ENCODE data around the gene TK2. TPM values are rescaled to one million over a fixed set of nuclear protein-coding genes. Genes with fewer than 3 reads are reported as not detected.
A peak's percentile ranks its signal among the peaks of the same experiment; 100 is the strongest.

Gene TK2
- total RNA-seq, 1 experiment from 2014 or later, result 31.2 TPM

DNA sequence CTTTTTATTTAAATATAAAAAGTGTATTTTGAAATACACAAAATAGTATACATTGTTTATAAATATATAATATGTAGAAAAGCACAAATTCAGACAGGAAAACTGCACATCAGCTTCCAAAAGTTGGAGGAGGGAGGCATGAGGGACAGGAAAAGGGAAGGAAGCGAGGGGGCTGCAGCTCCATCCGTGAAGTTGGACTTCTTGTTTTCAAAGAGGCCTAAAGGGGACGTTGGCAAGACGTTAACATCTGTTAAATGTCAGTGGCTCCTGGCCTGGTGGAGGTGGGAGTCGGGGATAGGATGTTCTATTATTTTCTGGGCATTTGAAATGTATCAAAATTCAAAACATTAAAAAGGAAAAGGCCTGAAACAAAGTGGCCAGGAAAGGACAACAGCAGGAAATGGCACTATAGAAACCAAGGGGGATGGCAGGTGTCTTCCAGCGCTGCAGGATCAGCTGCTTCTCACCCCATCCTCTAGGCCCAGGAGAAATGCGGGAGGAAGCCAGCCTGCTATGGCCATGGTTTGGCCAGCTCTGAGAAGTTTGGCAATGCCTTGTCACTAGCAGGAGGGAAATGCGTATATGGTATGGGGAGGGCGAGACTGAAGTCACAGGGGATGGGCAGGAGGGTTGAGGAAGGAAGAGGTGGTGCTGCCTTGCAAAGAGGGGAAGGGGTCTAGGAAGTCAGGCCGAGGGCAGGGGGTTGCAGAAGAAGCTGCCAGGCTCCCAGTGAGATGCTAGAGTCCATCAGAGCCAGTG is 35.7 kb upstream of the TK2 start:
- Mint-ChIP-seq H3K36me3 (ENCODE audit: insufficient read depth, unreplicated experiment) (peaks cover 6% of the 10 kb centered on the region), H3K9me3 (ENCODE audit: unreplicated experiment) (no peaks in the 10 kb centered on the region), H3K27me3 (ENCODE audit: insufficient read depth, unreplicated experiment) (no peaks in the 10 kb centered on the region), H3K27ac (ENCODE audit: low read depth, unreplicated experiment) (no peak overlapping the region), H3K4me3 (ENCODE audit: unreplicated experiment) (no peak overlapping the region), H3K4me1 (ENCODE audit: insufficient read depth, unreplicated experiment) (peaks cover 13% of the 10 kb centered on the region)
- ChIA-PET CTCF (interaction anchor here (0.5 to 1.1 kb wide), 4 partner anchors 10 to 112 kb away, joined by 3 to 5 read pairs (median 3); no protein-coding TSS in a partner anchor), POLR2A (interaction anchor here (1.0 kb wide), 1 partner anchor 33 kb away, joined by 4 read pairs; the partner anchor contains the start of gene CKLF)
- no peak for DNase-seq (ENCODE audit: unreplicated experiment)
- TF ChIP-seq, protein P1, sequence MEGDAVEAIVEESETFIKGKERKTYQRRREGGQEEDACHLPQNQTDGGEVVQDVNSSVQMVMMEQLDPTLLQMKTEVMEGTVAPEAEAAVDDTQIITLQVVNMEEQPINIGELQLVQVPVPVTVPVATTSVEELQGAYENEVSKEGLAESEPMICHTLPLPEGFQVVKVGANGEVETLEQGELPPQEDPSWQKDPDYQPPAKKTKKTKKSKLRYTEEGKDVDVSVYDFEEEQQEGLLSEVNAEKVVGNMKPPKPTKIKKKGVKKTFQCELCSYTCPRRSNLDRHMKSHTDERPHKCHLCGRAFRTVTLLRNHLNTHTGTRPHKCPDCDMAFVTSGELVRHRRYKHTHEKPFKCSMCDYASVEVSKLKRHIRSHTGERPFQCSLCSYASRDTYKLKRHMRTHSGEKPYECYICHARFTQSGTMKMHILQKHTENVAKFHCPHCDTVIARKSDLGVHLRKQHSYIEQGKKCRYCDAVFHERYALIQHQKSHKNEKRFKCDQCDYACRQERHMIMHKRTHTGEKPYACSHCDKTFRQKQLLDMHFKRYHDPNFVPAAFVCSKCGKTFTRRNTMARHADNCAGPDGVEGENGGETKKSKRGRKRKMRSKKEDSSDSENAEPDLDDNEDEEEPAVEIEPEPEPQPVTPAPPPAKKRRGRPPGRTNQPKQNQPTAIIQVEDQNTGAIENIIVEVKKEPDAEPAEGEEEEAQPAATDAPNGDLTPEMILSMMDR (IDR thresholded peaks at IDR 0.05; ENCODE audit: unreplicated experiment), result no peak
- intact Hi-C loops (cut with micrococcal nuclease), result no loop called here
- no TSS peak for BruUV-seq (replicated peaks)

DNA sequence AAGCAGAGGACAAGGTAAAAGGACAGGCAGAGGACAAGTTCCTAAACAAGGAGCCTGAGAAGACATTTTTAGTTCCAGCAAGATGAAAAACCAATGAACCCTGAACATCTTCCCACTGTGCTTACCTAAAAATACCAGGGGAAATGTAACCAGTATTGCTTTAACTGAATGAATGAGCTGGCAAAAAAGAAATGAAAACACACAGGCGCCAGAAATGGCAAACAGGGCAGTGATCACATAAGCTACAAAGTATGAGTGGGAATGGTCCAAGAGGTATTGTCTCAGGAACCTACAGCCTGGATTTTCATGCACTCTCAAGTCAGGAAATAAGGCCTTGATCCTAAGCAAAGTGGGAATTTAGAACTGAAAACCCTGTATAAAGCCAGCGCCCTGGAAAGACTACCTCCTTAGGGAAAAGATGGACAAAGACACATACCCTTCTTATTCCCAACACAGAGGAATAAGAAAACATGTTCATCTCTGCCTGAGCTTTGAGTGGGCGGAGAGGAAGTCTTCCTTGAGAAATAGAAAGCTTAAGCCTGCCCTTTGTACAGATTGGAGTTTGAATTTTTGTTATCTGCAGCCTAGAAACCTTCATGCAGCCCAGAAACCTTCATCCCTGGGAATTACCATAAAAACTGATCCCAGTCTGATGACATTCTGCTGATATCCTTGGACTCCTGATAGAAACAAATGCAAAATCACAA is 31.5 kb upstream of the TK2 start:
- peak overlapping the region; percentile 32 for H3K27ac Mint-ChIP-seq (ENCODE audit: low read depth, unreplicated experiment)
- BruUV-seq (replicated peaks), result no TSS peak
- intact Hi-C loops (cut with micrococcal nuclease), result no loop called here
- CTCF ChIA-PET, result interaction anchor here (0.5 to 4.0 kb wide), 9 partner anchors 9 to 223 kb away, joined by 3 to 19 read pairs (median 5); no protein-coding TSS in a partner anchor
- DNase-seq (ENCODE audit: unreplicated experiment), result peak; percentile 18
- peaks cover 6% of the 10 kb centered on the region for H3K36me3 Mint-ChIP-seq (ENCODE audit: insufficient read depth, unreplicated experiment)
- POLR2A ChIA-PET, result interaction anchor here (0.7 to 3.7 kb wide), 7 partner anchors 11 to 173 kb away, joined by 3 to 23 read pairs (median 3); no protein-coding TSS in a partner anchor
- H3K9me3 Mint-ChIP-seq (ENCODE audit: unreplicated experiment), result no peaks in the 10 kb centered on the region
- H3K27me3 Mint-ChIP-seq (ENCODE audit: insufficient read depth, unreplicated experiment), result no peaks in the 10 kb centered on the region
- H3K4me3 Mint-ChIP-seq (ENCODE audit: unreplicated experiment), result no peak overlapping the region
- H3K4me1 Mint-ChIP-seq (ENCODE audit: insufficient read depth, unreplicated experiment), result peaks cover 22% of the 10 kb centered on the region
- TF ChIP-seq, protein P1 (IDR thresholded peaks at IDR 0.05; ENCODE audit: unreplicated experiment), result no peak

DNA sequence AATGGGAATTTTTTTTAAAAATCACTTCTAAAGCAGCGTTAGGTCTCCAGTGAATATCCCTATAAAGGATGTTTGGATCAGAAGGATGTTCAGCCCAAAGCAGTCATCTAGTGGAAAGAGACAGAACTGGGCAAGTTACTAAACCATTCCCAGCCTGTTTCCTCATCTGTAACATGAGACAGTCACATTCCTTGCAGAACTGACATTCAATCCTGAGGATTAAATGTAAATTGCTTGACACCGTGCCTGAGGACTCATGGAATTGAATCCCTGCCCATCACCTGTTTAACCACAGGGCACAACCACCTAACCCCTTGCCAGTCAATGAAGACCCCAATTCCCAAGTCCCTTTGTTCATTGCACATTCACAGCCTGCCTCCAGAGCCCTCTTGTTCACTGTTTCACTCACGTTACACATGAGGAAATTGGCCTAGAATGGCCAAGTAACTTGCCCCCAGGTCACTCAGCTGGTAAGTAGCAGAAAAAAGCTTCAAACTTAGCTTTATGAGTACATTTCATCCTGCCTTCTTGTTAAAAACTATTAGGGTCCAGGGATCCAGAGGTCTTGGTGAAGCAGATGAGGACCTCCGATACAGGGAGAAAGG is 30.8 kb upstream of the TK2 start:
- no peaks in the 10 kb centered on the region for H3K27me3 Mint-ChIP-seq (ENCODE audit: insufficient read depth, unreplicated experiment)
- ChIA-PET POLR2A (interaction anchor here (0.7 to 3.7 kb wide), 8 partner anchors 10 to 173 kb away, joined by 3 to 23 read pairs (median 4); no protein-coding TSS in a partner anchor), CTCF (interaction anchor here (0.5 to 4.0 kb wide), 12 partner anchors 10 to 287 kb away, joined by 3 to 19 read pairs (median 4); no protein-coding TSS in a partner anchor)
- intact Hi-C loops (cut with micrococcal nuclease), result no loop called here
- no peak overlapping the region for H3K4me3 Mint-ChIP-seq (ENCODE audit: unreplicated experiment)
- no TSS peak for BruUV-seq (replicated peaks)
- TF ChIP-seq, protein P1 (IDR thresholded peaks at IDR 0.05; ENCODE audit: unreplicated experiment), result no peak
- DNase-seq (ENCODE audit: unreplicated experiment), result peak; percentile 85
- H3K4me1 Mint-ChIP-seq (ENCODE audit: insufficient read depth, unreplicated experiment), result peaks cover 22% of the 10 kb centered on the region
- H3K36me3 Mint-ChIP-seq (ENCODE audit: insufficient read depth, unreplicated experiment), result peaks cover 6% of the 10 kb centered on the region
- peak overlapping the region; percentile 32 for H3K27ac Mint-ChIP-seq (ENCODE audit: low read depth, unreplicated experiment)
- H3K9me3 Mint-ChIP-seq (ENCODE audit: unreplicated experiment), result no peaks in the 10 kb centered on the region

Measured in MCF 10A (cell line).